GM12878 (cell line): Measurements from ENCODE around the gene SLC6A8. TPM values are rescaled to one million over a fixed set of nuclear protein-coding genes. Genes with fewer than 3 reads are reported as not detected.

Experiments used
- BMI1 ChIP-seq: fragments of 450-650 bp; IDR thresholded peaks from 2 replicates; pipeline ENCODE4 v1.6.1; 2016; ENCODE audit warnings: mild to moderate bottlenecking, moderate library complexity, borderline replicate concordance
- CEBPB ChIP-seq, 2 experiments: fragments of 150-350 bp in 1 of 2; IDR thresholded peaks; 2 replicates each; pipeline ENCODE4 v1.6.1; 2012 to 2014; ENCODE audit warnings: low read depth in 2 of 2, low read length in 2 of 2, borderline replicate concordance in 1 of 2, inconsistent platforms in 1 of 2
- CHD2 ChIP-seq: IDR thresholded peaks from 2 replicates; pipeline ENCODE4 v1.6.1; 2011; ENCODE audit warnings: low read depth, low read length, improper control_type of control experiment, borderline replicate concordance
- GABPA ChIP-seq: IDR thresholded peaks from 2 replicates; pipeline ENCODE4 v1.6.1; 2014; ENCODE audit warnings: antibody characterized with exemption, low read depth, mild to moderate bottlenecking, inconsistent platforms
- GATAD2B ChIP-seq: fragments of 450-650 bp; conservative IDR thresholded peaks from 2 replicates; pipeline ENCODE4 v1.6.1; 2017; ENCODE audit warnings: low read depth, mild to moderate bottlenecking, moderate library complexity
- NR2F1 ChIP-seq: fragments of 450-650 bp; conservative IDR thresholded peaks from 2 replicates; pipeline ENCODE4 v1.6.1; 2017; ENCODE audit warnings: mild to moderate bottlenecking
- POLR2AphosphoS5 ChIP-seq: IDR thresholded peaks from 2 replicates; pipeline ENCODE4 v1.6.1; 2011; ENCODE audit warnings: mild to moderate bottlenecking, low read length, inconsistent platforms
- SIN3A ChIP-seq: IDR thresholded peaks from 2 replicates; pipeline ENCODE4 v1.6.1; 2012; ENCODE audit warnings: low read depth, low read length, improper control_type of control experiment
- SPI1 ChIP-seq: IDR thresholded peaks from 2 replicates; pipeline ENCODE4 v1.6.1; 2011; ENCODE audit warnings: low read depth, mild to moderate bottlenecking, low read length, moderate library complexity, borderline replicate concordance; ENCODE audit not compliant: insufficient read depth
- TAF1 ChIP-seq: IDR thresholded peaks from 2 replicates; pipeline ENCODE4 v1.6.1; 2011; ENCODE audit warnings: mild to moderate bottlenecking, low read depth, low read length, borderline replicate concordance
- ZNF217 ChIP-seq: fragments of 450-650 bp; IDR thresholded peaks from 2 replicates; pipeline ENCODE4 v1.6.1; 2017; ENCODE audit warnings: antibody characterized with exemption, mild to moderate bottlenecking
- ZSCAN29 ChIP-seq: fragments of 450-650 bp; IDR thresholded peaks from 2 replicates; pipeline ENCODE4 v1.6.1; 2017; ENCODE audit warnings: mild to moderate bottlenecking, moderate library complexity
- polyA plus RNA-seq, 11 experiments: library from polyadenylated mRNA; depleted of rRNA in 4 of 11; unstranded in 6 of 11; stranded (reverse) in 5 of 11; fragments of >200 nt; fragmentation: Nextera tagmentation in 4 of 11; fragmentation: Illumina TruSeq in 1 of 11; extraction: Ambion mirVana in 4 of 11; extraction: Trizol in 1 of 11; gene quantifications; 1 replicate in 1 of 11; 2 replicates in 10 of 11; pipeline versions ENCODE4 v1.2.1 to v1.2.3, GENCODE V29; 2011 to 2016; ENCODE audit warnings: inconsistent platforms in 2 of 11, missing spikeins in 2 of 11, low read depth in 1 of 11
- total RNA-seq, 4 experiments: library from RNA; depleted of rRNA in 3 of 4; stranded (reverse); fragments of >200 nt in 3 of 4; fragmentation: Illumina TruSeq in 1 of 4; extraction: Trizol in 1 of 4; gene quantifications; 2 replicates each; pipeline versions ENCODE4 v1.2.1 to v1.2.3, GENCODE V29; 2013 to 2021
- TF ChIP-seq, protein P1 (sequence below): IDR thresholded peaks from 2 replicates; pipeline ENCODE4 v1.6.1; 2011; ENCODE audit warnings: borderline replicate concordance, low read depth, mild to moderate bottlenecking, moderate library complexity, mixed read lengths, low read length; ENCODE audit not compliant: insufficient read depth; ENCODE audit errors: extremely low read length
- TF ChIP-seq, protein P2 (sequence below): fragments of 450-650 bp; IDR thresholded peaks from 2 replicates; pipeline ENCODE4 v1.6.1; 2018; ENCODE audit warnings: borderline replicate concordance, mild to moderate bottlenecking; ENCODE audit not compliant: partially characterized antibody
- TF ChIP-seq, protein P3 (sequence below): fragments of 450-650 bp; IDR thresholded peaks from 2 replicates; pipeline ENCODE4 v1.6.1; 2016; ENCODE audit warnings: mild to moderate bottlenecking
- TF ChIP-seq, protein P4 (sequence below): fragments of 450-650 bp; IDR thresholded peaks from 2 replicates; pipeline ENCODE4 v1.6.1; 2017; ENCODE audit warnings: low read depth, mild to moderate bottlenecking, moderate library complexity
- TF ChIP-seq, protein P5 (sequence below): fragments of 450-650 bp; IDR thresholded peaks from 2 replicates; pipeline ENCODE4 v1.6.1; 2017; ENCODE audit warnings: antibody characterized with exemption, mild to moderate bottlenecking, moderate library complexity

The SLC6A8 gene
- total and polyA plus RNA-seq, 10 of the 15 experiments (the other 5 are each of a cell fraction or from before 2014, with no cell fraction given): 0.01 to 0.72 (median 0.17) TPM; not detected in 6

DNA sequence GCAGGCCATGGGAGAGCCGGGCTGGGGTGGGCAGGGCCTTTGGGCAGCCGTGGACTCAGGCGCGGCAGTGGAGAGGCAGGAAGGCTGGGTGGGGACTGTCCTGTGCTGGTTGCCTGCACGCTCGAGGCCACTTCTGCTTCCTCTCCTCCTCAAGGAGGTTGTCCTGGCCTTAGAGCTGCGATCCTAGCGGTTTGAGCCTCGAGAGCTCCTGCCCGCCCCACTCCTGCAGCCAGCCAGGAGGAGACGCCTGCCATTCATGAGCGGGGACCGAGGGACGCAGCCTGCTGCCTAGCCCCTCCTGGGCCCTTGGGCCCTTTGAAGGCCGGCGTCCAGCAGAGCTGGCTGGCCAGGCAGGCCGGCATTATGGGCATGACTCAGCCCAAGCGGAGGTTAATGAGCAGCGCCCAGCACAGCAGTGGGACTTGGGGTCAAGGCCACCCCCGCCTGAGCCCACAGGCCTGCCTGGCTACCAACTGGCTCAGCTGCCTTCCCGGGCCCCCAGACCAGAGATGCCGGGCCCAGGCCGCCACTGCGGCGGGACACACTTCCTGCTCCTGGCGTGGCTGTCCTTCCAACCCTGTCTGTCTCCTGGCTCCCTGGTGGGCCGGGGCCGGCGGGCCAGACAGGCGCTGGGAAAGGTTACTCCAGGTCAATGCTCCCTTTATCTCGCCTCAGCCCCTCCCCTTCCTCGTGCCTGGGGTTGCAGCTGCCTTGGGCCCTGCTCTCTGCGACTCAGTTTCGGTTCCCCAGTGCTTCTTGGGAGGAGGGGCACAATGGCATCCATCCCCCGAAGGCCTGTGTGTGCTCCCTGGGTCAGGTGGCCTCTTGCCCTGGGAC, 38.8 kb downstream of the SLC6A8 start (continued):
- TF ChIP-seq, protein P1, sequence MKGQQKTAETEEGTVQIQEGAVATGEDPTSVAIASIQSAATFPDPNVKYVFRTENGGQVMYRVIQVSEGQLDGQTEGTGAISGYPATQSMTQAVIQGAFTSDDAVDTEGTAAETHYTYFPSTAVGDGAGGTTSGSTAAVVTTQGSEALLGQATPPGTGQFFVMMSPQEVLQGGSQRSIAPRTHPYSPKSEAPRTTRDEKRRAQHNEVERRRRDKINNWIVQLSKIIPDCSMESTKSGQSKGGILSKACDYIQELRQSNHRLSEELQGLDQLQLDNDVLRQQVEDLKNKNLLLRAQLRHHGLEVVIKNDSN: peak; percentile 66
- TF ChIP-seq POLR2AphosphoS5: no peak
- TF ChIP-seq ZNF217: no peak
- TF ChIP-seq TAF1: no peak
- TF ChIP-seq GATAD2B: no peak
- peak; percentile 94 for TF ChIP-seq SPI1
- TF ChIP-seq, protein P2, sequence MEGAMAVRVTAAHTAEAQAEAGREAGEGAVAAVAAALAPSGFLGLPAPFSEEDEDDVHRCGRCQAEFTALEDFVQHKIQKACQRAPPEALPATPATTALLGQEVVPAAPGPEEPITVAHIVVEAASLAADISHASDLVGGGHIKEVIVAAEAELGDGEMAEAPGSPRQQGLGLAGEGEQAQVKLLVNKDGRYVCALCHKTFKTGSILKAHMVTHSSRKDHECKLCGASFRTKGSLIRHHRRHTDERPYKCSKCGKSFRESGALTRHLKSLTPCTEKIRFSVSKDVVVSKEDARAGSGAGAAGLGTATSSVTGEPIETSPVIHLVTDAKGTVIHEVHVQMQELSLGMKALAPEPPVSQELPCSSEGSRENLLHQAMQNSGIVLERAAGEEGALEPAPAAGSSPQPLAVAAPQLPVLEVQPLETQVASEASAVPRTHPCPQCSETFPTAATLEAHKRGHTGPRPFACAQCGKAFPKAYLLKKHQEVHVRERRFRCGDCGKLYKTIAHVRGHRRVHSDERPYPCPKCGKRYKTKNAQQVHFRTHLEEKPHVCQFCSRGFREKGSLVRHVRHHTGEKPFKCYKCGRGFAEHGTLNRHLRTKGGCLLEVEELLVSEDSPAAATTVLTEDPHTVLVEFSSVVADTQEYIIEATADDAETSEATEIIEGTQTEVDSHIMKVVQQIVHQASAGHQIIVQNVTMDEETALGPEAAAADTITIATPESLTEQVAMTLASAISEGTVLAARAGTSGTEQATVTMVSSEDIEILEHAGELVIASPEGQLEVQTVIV: no peak
- no peak for TF ChIP-seq CEBPB (IDR thresholded peaks at IDR 0.05; ENCODE audit: borderline replicate concordance in 1 of 2, low read depth in 2 of 2, low read length in 2 of 2)
- TF ChIP-seq, protein P3, sequence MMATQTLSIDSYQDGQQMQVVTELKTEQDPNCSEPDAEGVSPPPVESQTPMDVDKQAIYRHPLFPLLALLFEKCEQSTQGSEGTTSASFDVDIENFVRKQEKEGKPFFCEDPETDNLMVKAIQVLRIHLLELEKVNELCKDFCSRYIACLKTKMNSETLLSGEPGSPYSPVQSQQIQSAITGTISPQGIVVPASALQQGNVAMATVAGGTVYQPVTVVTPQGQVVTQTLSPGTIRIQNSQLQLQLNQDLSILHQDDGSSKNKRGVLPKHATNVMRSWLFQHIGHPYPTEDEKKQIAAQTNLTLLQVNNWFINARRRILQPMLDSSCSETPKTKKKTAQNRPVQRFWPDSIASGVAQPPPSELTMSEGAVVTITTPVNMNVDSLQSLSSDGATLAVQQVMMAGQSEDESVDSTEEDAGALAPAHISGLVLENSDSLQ: no peak
- TF ChIP-seq GABPA: no peak
- TF ChIP-seq NR2F1: peak; percentile 84
- TF ChIP-seq SIN3A: no peak
- TF ChIP-seq BMI1: no peak
- TF ChIP-seq CHD2: peak; percentile 85
- TF ChIP-seq ZSCAN29: no peak
- TF ChIP-seq, protein P4, sequence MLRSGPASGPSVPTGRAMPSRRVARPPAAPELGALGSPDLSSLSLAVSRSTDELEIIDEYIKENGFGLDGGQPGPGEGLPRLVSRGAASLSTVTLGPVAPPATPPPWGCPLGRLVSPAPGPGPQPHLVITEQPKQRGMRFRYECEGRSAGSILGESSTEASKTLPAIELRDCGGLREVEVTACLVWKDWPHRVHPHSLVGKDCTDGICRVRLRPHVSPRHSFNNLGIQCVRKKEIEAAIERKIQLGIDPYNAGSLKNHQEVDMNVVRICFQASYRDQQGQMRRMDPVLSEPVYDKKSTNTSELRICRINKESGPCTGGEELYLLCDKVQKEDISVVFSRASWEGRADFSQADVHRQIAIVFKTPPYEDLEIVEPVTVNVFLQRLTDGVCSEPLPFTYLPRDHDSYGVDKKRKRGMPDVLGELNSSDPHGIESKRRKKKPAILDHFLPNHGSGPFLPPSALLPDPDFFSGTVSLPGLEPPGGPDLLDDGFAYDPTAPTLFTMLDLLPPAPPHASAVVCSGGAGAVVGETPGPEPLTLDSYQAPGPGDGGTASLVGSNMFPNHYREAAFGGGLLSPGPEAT: no peak
- TF ChIP-seq, protein P5, sequence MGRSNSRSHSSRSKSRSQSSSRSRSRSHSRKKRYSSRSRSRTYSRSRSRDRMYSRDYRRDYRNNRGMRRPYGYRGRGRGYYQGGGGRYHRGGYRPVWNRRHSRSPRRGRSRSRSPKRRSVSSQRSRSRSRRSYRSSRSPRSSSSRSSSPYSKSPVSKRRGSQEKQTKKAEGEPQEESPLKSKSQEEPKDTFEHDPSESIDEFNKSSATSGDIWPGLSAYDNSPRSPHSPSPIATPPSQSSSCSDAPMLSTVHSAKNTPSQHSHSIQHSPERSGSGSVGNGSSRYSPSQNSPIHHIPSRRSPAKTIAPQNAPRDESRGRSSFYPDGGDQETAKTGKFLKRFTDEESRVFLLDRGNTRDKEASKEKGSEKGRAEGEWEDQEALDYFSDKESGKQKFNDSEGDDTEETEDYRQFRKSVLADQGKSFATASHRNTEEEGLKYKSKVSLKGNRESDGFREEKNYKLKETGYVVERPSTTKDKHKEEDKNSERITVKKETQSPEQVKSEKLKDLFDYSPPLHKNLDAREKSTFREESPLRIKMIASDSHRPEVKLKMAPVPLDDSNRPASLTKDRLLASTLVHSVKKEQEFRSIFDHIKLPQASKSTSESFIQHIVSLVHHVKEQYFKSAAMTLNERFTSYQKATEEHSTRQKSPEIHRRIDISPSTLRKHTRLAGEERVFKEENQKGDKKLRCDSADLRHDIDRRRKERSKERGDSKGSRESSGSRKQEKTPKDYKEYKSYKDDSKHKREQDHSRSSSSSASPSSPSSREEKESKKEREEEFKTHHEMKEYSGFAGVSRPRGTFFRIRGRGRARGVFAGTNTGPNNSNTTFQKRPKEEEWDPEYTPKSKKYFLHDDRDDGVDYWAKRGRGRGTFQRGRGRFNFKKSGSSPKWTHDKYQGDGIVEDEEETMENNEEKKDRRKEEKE: no peak
